Measurements from ENCODE around the gene JADE1. TPM values are rescaled to one million over a fixed set of nuclear protein-coding genes. Genes with fewer than 3 reads are reported as not detected.

Gene JADE1
- total and polyA plus RNA-seq, 2 of the 13 experiments (the other 11 are each of a cell fraction or from before 2014, with no cell fraction given): 5.4 to 19.3 TPM

DNA sequence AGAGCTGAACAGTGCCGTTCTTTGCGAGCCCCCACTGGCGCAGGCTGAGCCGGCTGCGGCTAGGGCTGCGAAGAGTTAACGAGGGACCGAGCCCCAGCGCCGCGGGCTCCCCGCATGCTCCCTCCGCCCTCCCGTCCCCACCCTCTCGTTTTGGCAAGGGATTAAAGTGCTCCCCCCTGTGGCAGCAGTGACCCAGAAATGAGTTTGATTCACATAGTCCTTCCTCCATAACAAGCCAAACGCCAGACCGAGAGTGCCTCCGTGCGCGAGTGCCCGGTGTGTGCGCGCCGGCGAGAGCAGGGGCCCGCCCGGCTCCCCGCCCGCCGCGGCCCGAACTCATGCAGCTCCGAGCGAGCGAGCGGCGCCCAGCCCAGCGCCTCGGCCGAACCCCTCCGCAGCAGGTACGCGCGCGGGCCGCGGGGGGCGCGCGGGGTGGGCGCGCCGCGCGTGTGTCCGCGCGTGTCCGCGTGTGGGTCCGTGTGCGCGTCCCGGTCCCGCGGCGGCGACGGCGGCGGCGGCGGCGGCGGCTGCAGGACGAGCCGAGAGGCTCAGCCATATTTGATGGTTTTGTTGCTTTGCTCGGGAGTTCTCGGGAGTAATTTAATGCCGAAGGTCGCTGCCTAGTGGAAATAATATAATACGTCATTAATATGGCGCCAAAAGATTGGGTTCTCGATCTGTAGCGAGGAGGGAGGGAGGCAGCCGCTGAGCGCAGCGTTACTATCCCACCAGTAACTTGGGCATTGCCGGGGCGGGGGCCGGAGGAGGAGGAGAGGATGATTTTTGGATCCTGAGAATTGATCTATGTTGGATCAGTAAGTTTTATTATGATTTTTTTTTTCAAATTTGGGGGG lies at the start of gene JADE1 (continued):
- TF ChIP-seq ETV5 (CRISPR knock-in tag; IDR thresholded peaks at IDR 0.05; ENCODE audit: borderline replicate concordance) (peak; percentile 11; the same call in 1 of the 2 replicates), TARDBP (CRISPR knock-in tag; IDR thresholded peaks at IDR 0.05) (peak; percentile 76), PAWR (CRISPR knock-in tag; IDR thresholded peaks at IDR 0.05; ENCODE audit: borderline replicate concordance) (no peak), ELF3 (CRISPR knock-in tag; IDR thresholded peaks at IDR 0.05) (peak; percentile 48; the same call in 1 of the 2 replicates), CBFB (CRISPR knock-in tag; IDR thresholded peaks at IDR 0.05) (peak; percentile 20; the same call in 1 of the 2 replicates), ZNF431 (CRISPR knock-in tag; IDR thresholded peaks at IDR 0.05; ENCODE audit: borderline replicate concordance, low read depth) (no peak), MXI1 (IDR thresholded peaks at IDR 0.05; ENCODE audit: borderline replicate concordance, low read depth, low read length) (peak; percentile 35; the same call in 1 of the 3 replicates), ZNF496 (CRISPR knock-in tag; IDR thresholded peaks at IDR 0.05; ENCODE audit: insufficient replicate concordance) (no peak), LCORL (IDR thresholded peaks at IDR 0.05) (no peak), LCORL (CRISPR knock-in tag; IDR thresholded peaks at IDR 0.05) (peak; percentile 93), ZNF460 (CRISPR knock-in tag; IDR thresholded peaks at IDR 0.05; ENCODE audit: borderline replicate concordance) (no peak), IRX3 (CRISPR knock-in tag; IDR thresholded peaks at IDR 0.05; ENCODE audit: borderline replicate concordance, low read depth) (0 out of 2 replicates have a peak, but pooled peaks have one; percentile 61), CREB1 (IDR thresholded peaks at IDR 0.05) (peak; percentile 67; the same call in 1 of the 2 replicates), CREB1 (CRISPR knock-in tag; IDR thresholded peaks at IDR 0.05) (no peak), THAP11 (CRISPR knock-in tag; IDR thresholded peaks at IDR 0.05) (peak; percentile 61)
- TF ChIP-seq, protein P1, sequence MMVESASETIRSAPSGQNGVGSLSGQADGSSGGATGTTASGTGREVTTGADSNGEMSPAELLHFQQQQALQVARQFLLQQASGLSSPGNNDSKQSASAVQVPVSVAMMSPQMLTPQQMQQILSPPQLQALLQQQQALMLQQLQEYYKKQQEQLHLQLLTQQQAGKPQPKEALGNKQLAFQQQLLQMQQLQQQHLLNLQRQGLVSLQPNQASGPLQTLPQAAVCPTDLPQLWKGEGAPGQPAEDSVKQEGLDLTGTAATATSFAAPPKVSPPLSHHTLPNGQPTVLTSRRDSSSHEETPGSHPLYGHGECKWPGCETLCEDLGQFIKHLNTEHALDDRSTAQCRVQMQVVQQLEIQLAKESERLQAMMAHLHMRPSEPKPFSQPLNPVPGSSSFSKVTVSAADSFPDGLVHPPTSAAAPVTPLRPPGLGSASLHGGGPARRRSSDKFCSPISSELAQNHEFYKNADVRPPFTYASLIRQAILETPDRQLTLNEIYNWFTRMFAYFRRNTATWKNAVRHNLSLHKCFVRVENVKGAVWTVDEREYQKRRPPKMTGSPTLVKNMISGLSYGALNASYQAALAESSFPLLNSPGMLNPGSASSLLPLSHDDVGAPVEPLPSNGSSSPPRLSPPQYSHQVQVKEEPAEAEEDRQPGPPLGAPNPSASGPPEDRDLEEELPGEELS (CRISPR knock-in tag; IDR thresholded peaks at IDR 0.05): peak; percentile 22; the same call in 1 of the 2 replicates
- TF ChIP-seq, protein P2, sequence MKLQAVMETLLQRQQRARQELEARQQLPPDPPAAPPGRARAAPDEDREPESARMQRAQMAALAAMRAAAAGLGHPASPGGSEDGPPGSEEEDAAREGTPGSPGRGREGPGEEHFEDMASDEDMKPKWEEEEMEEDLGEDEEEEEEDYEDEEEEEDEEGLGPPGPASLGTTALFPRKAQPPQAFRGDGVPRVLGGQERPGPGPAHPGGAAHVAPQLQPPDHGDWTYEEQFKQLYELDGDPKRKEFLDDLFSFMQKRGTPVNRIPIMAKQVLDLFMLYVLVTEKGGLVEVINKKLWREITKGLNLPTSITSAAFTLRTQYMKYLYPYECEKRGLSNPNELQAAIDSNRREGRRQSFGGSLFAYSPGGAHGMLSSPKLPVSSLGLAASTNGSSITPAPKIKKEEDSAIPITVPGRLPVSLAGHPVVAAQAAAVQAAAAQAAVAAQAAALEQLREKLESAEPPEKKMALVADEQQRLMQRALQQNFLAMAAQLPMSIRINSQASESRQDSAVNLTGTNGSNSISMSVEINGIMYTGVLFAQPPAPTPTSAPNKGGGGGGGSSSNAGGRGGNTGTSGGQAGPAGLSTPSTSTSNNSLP (IDR thresholded peaks at IDR 0.05; ENCODE audit: low read depth, low read length): peak; percentile 95
- TF ChIP-seq, protein P3, sequence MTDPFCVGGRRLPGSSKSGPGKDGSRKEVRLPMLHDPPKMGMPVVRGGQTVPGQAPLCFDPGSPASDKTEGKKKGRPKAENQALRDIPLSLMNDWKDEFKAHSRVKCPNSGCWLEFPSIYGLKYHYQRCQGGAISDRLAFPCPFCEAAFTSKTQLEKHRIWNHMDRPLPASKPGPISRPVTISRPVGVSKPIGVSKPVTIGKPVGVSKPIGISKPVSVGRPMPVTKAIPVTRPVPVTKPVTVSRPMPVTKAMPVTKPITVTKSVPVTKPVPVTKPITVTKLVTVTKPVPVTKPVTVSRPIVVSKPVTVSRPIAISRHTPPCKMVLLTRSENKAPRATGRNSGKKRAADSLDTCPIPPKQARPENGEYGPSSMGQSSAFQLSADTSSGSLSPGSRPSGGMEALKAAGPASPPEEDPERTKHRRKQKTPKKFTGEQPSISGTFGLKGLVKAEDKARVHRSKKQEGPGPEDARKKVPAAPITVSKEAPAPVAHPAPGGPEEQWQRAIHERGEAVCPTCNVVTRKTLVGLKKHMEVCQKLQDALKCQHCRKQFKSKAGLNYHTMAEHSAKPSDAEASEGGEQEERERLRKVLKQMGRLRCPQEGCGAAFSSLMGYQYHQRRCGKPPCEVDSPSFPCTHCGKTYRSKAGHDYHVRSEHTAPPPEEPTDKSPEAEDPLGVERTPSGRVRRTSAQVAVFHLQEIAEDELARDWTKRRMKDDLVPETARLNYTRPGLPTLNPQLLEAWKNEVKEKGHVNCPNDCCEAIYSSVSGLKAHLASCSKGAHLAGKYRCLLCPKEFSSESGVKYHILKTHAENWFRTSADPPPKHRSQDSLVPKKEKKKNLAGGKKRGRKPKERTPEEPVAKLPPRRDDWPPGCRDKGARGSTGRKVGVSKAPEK (CRISPR knock-in tag; IDR thresholded peaks at IDR 0.05; ENCODE audit: borderline replicate concordance): no peak
- TF ChIP-seq, protein P4, sequence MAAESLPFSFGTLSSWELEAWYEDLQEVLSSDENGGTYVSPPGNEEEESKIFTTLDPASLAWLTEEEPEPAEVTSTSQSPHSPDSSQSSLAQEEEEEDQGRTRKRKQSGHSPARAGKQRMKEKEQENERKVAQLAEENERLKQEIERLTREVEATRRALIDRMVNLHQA (CRISPR knock-in tag; IDR thresholded peaks at IDR 0.05): no peak
- TF ChIP-seq, protein P5, sequence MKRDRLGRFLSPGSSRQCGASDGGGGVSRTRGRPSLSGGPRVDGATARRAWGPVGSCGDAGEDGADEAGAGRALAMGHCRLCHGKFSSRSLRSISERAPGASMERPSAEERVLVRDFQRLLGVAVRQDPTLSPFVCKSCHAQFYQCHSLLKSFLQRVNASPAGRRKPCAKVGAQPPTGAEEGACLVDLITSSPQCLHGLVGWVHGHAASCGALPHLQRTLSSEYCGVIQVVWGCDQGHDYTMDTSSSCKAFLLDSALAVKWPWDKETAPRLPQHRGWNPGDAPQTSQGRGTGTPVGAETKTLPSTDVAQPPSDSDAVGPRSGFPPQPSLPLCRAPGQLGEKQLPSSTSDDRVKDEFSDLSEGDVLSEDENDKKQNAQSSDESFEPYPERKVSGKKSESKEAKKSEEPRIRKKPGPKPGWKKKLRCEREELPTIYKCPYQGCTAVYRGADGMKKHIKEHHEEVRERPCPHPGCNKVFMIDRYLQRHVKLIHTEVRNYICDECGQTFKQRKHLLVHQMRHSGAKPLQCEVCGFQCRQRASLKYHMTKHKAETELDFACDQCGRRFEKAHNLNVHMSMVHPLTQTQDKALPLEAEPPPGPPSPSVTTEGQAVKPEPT (CRISPR knock-in tag; IDR thresholded peaks at IDR 0.05; ENCODE audit: low read depth): no peak; the same call in 1 of the 2 replicates
